Left colon (tissue), 2 donors: Measurements from ENCODE around the gene CBX4. TPM values are rescaled to one million over a fixed set of nuclear protein-coding genes. Genes with fewer than 3 reads are reported as not detected.

ENCODE experiments used
- ATAC-seq: fragments of 200-7000 bp; cut with Tn5 transposase; one replicate; pipeline ENCODE4 v1.9.1; 2020; ENCODE audit warnings: mild to moderate bottlenecking, moderate library complexity
- DNase-seq, 2 donors: peaks; one replicate each; pipeline ENCODE4 v3.0.0-alpha.2; 2020
- intact Hi-C, 2 donors: fragments of 100-400 bp; cut with DNase I in 1 of 2; cut with micrococcal nuclease in 1 of 2; formaldehyde crosslinking; loops; one replicate each; pipeline versions ENCODE4 v1.11.2 to v1.14.0; 2022; cut with DNase I, micrococcal nuclease
- total RNA-seq, 2 donors: library from RNA; stranded (reverse); fragmentation: NEBNext Ultra II Directional; extraction: Animal tissue kit (Norgen Biotek cat#: 25700); gene quantifications; one replicate each; pipeline ENCODE4 v1.2.1, GENCODE V29; 2021
- donor health status: DM: no; HTN: no; CAD: no.
- donor health status: DM: yes; HTN: yes; CAD: no.

CBX4 gene
- total RNA-seq, 2 donors from 2014 or later, result 12.1 to 14.5 TPM

DNA sequence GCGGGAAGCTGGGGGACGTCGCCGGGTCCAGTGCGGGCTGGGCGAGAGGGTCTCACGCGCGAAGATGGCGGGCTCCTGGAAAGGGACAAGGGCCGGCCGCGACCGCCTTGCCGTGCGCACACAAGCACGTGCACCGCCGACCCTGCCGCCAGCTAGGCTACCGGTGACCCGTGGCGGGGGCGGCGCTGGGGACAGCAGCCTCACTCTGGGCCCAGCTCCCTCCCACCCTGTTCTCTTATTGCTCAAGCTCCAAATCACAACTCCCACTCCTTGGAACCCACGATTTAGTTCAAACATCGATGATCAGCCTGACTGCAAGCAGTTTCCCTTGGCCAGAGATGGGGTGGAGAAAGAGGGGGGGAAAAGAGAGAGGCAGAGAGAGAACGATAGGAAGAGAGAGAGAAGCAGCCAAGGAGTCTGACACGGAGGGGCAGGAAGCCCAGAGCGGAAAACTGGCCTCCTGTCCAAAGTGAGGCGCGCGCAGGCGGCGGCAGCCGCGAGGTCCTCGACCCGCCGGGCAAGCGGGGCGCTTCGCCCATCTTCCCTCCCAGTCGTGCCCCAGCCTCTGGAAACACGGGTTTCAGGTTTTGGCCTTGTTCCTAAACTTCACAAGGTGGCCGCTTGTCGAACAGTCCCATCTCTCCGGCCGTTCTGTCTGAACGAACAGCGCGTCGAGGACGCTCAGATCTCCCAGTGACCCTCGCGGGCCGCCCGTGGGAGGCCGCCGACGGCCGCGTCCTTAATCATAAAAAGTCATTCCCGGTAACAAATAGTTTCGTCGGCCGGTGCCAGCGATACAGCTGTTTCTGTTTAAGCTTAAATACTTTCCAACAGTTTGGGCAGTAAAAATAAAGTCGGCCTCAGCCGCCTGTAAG lies 40.7 kb downstream of the CBX4 start:
- ATAC-seq (no peak), DNase-seq (peak in 1 of 2 donors; percentile 48)
- intact Hi-C loops, result no loop called here

DNA sequence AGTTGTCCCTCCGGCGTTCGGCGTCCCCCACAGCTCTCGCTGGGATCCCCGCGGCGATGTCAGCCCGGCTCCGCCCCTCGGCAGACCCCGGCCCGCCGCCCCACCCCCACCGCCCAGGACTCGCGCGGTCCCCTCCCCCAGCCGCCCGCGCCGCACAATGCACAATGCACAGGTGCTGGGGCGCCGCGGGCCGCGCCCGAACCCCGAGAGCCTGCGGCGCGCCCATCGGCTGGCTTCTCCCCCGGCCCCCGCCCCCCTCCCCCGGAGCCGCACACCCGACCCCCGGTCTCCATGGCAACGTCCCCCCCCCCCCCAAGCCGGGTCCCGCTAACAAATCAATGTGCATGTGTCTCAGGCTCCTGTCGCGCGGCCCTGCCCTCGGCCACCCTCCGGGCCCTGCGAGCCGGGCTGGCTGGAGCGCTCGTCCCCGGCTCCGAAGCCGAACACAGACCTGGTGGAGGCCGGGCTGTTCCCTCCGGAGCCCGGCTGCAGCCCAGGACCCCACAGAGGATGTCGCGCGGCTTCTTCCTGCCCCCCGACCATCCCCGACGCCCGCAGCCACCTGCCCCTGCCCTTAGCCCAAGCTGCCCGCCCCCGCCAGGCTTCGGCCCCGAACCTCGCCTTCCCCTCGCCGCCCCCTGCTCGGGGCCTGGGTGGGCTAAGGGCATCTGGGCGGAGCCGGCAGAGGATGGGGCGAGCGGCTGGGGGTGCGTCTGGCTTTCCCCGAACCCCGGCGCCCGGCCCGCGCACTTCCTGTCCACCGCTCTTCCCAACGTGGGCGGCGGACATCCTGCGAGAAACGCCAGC lies 41.5 kb downstream of the CBX4 start:
- no peak for DNase-seq
- intact Hi-C loops, result no loop called here

DNA sequence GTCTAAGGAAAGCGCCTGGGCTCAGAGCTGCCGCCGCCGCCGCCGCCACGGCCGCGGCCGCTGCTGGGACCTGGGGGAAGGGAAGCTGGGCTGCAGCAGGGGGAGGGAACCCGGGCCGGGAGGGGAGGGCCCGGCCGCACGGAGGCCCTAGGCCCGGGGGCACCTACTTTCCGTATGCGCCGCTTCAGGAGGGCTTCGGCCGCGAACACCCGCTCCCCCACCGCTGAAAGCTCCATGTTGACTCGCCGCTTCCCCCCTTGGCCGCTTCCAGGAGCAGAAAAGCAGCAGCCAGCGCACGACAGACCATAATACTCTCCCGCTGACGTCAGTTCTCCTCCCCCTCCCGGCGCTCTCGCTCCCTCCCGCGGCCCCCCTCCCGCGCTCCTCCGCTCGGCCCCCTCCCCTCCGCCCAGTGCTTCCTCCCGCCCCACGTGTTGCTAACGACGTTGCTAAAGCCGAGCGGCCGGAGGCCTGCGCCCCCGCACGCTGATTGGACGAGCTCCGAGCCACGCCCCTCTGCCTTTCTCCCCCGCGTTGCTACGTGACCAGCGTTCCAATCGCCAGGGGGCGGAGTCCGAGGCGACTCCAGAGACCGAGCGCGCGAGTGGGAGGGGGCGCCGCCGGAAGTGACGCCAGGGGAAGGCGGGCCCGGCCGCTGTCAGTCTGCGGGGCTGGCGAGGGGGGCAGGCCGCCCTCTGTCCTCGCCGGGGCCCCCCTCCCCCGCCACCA lies 42.3 kb downstream of the CBX4 start, which contains the start of gene CBX8:
Gene CBX8 (minus strand): TSS at position 315 of the 729 bp plus-strand sequence. CDS start 79 bp downstream, at position 236.
- intact Hi-C loops, result no loop called here
- ATAC-seq (peak; percentile 87), DNase-seq (peak; percentile 100)

More for the DNA sequence above, 41.5 kb downstream of the CBX4 start:
- peak; percentile 24 for ATAC-seq

- intact Hi-C loops, result no loop called here
- no peak for ATAC-seq
- no peak for DNase-seq
Measured at GRCh38 chr17:79796444-79796762, 42.8 kb downstream of the CBX4 start.

GRCh38 chr17:79795795-79796443 lies 43.3 kb downstream of the CBX4 start:
- DNase-seq, result no peak
- no peak for ATAC-seq
- intact Hi-C loops, result no loop called here

- ATAC-seq (no peak), DNase-seq (no peak)
- intact Hi-C loops, result no loop called here
Measured at GRCh38 chr17:79794659-79795511, 44.4 kb downstream of the CBX4 start.

- DNase-seq (no peak), ATAC-seq (no peak)
- intact Hi-C loops, result no loop called here
Measured at GRCh38 chr17:79793924-79794304, 45.3 kb downstream of the CBX4 start.

- DNase-seq (no peak), ATAC-seq (no peak)
- intact Hi-C loops, result no loop called here
Measured at GRCh38 chr17:79792984-79793923, 46.0 kb downstream of the CBX4 start.

DNA sequence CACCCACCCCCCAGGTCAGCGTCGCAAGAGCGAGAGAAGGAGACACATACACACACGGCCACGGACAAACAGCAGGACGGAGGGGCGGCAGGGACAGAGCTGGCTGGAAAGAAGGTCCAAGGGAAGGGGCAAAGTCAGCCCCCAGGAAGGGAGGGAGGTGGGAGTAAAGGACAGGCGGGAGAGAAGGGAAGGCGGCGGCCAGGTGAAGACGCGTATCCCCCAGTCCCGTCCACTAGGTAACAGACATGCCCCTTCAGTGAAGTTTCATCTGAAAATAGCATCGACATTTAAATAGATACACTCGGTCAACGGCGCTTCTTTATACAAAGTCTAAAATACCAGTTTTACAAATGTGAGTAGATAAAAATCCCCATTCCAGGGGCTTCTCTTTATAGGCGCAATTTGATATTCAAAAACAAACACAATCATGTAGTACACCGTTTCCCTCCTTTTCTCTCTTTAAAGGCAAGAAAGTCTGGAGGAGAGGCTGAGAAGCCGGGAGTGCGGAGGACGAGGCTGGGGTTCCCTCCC lies 46.8 kb downstream of the CBX4 start:
- ATAC-seq (no peak), DNase-seq (no peak)
- intact Hi-C loops, result no loop called here

GRCh38 chr17:79791735-79792161 lies 47.5 kb downstream of the CBX4 start:
- DNase-seq (no peak), ATAC-seq (no peak)
- intact Hi-C loops, result no loop called here

DNA sequence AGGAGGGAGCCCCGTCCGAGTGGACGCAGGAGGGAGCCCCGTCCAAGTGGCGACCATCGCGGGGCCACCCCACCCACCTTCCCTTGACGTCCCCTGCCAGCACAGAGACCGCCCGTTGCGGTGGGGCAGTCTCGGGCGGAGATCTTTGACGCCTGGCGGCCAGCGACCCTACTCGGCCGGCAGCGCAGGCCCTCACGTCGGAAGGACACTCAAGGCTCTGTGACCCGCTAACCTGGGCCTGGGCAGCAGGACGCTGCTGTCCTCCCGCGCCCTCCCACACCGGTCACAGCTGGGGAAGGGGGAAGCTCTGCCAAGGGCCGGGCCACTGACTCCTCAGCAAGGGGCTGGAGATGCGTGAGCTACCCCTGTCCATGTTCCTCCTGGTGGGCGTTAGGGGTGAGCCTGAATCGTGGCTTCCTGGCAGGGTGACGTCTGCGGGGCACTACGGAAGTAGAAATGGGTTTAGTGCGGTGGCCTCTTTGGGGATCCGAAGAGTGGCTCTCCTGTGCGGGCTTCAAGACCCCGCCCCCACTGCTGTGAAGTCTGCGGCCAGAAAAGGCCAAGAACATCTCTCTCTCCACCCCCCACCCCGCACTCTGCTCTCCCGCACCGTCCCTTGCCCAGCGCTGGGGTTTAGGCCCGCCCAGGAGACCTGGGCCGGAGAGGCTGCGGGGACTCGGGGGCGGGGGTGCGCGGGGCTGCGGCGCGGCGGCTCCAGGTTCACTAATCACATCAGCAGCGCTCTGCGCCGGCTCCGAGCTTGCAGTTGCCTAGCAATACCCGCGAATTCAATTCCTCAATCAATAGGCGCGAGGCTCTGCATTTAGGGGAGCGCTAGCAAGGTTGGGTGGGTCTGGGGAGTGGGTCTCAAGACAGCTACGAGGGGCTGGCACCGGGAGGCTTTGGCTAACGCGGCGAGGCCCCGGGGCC lies 48.2 kb downstream of the CBX4 start:
- no peak for DNase-seq
- intact Hi-C loops, result no loop called here
- no peak for ATAC-seq

DNA sequence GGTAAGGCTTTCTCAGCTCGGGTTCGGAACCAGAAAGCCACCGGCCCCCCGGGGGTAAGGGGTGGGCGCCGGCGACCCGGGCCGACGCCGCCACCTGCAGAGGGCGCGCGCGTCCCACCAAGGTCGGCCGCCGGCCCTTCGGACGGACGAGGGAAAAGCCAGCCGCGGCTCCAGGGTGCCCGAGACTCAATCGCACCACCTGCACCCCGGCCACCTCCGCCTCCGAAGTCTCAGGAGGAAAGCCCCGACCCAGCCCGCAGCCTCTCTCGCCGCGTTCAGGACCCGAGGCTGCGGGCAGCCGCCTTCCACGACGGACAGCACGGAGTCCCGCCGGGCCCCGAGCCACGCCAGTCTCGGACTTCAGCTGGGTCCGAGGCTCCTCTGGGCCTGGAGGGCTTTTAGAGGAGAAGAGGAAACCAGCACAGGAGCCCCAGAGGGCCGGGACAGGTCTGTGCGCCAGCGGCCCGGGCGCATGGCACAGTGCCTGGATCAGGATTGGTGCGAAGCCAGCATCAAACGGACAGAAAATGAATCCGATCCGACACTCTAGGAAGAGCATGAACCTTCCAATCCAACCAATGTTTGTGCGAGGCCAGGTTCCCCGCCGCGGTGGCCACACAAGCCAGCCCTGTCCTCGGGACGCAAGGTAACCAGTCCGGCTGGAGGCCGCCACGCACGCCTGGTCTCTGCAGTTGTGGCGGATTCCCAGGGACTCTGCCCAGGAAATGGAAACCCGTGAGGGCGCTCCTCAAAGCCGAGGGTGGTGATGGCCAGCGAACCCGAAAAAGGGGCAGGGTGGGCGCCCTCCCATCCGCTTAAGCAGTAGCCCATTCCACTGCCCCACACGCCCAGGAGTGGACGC lies 49.1 kb downstream of the CBX4 start:
- intact Hi-C loops, result loop anchor here in 1 of 2 donors (10.0 kb wide), 1 partner anchor 205 kb away; no protein-coding TSS in a partner anchor
- DNase-seq (peak in 1 of 2 donors; percentile 62), ATAC-seq (peak; percentile 67)

GRCh38 chr17:79788989-79789942 lies 50.0 kb downstream of the CBX4 start:
- DNase-seq (no peak), ATAC-seq (peak; percentile 15)
- intact Hi-C loops, result loop anchor here in 1 of 2 donors (10.0 kb wide), 1 partner anchor 206 kb away; no protein-coding TSS in a partner anchor
